Measurements from ENCODE around the gene COMMD4.

- no peak for TF ChIP-seq CTCF (IDR thresholded peaks at IDR 0.05)
- TF ChIP-seq EZH2 (IDR thresholded peaks at IDR 0.05), result no peak
Measured at GRCh38 chr15:75368689-75369239, 32.9 kb downstream of the COMMD4 start.

Data from neural progenitor cell (in vitro differentiated cells).